Activated CD4-positive, alpha-beta memory T cell treated with anti-CD3 and anti-CD28 coated beads, Interleukin-2, amount 10 ng/mL, durations not matched to agents 7 days and 5 days (primary cell): ENCODE data around the gene ADA. TPM values are rescaled to one million over a fixed set of nuclear protein-coding genes. Genes with fewer than 3 reads are reported as not detected.

ENCODE experiments used
- CTCF ChIA-PET: fragments of 350-600 bp; sonication (Branson Sonifier 250); formaldehyde crosslinking; loops from one replicate; lab custom pipeline; 2021; ENCODE audit warnings: antibody characterized with exemption, inconsistent platforms; lab: Charles Lee
- POLR2A ChIA-PET: fragments of 350-600 bp; sonication (Branson Sonifier 250); formaldehyde crosslinking; loops from one replicate; lab custom pipeline; 2021; ENCODE audit warnings: antibody characterized with exemption; lab: Charles Lee
- DNase-seq: peaks from one replicate; pipeline ENCODE4 v3.0.0-alpha.2; 2020
- H3K27ac Mint-ChIP-seq: one replicate; pipeline ENCODE4 v1.8.0; 2021; ENCODE audit warnings: mild to moderate bottlenecking, mixed read lengths
- H3K27me3 Mint-ChIP-seq: one replicate; pipeline ENCODE4 v1.8.0; 2021; ENCODE audit warnings: mixed read lengths
- H3K36me3 Mint-ChIP-seq: one replicate; pipeline ENCODE4 v1.8.0; 2021; ENCODE audit warnings: low read depth, mixed read lengths
- H3K4me1 Mint-ChIP-seq: one replicate; pipeline ENCODE4 v1.8.0; 2021; ENCODE audit warnings: mixed read lengths
- H3K4me3 Mint-ChIP-seq: one replicate; pipeline ENCODE4 v1.8.0; 2021; ENCODE audit warnings: mild to moderate bottlenecking, mixed read lengths
- H3K9me3 Mint-ChIP-seq: one replicate; pipeline ENCODE4 v1.8.0; 2021; ENCODE audit warnings: mixed read lengths
- total RNA-seq, 2 experiments: library from RNA; stranded (reverse); gene quantifications; one replicate each; pipeline ENCODE4 v1.2.3, GENCODE V29; 2021

The ADA gene
- total RNA-seq, 2 experiments from 2014 or later: 79.0 to 79.7 TPM

GRCh38 chr20:44576297-44576696 is 75.2 kb downstream of the ADA start:
- Mint-ChIP-seq H3K36me3 (no peaks in the 10 kb centered on the region), H3K4me3 (no peak overlapping the region), H3K4me1 (peaks cover 28% of the 10 kb centered on the region), H3K27me3 (peaks cover 1% of the 10 kb centered on the region), H3K27ac (no peak overlapping the region), H3K9me3 (no peaks in the 10 kb centered on the region)
- ChIA-PET POLR2A (interaction anchor here (1.5 kb wide), 1 partner anchor 55 kb away, joined by 6 read pairs; the partner anchor contains the start of gene SERINC3), CTCF (interaction anchor here (0.9 to 1.0 kb wide), 2 partner anchors 19 to 361 kb away, joined by 3 read pairs; no protein-coding TSS in a partner anchor)
- no peak for DNase-seq

GRCh38 chr20:44574372-44574771 is 77.1 kb downstream of the ADA start:
- H3K9me3 Mint-ChIP-seq: no peaks in the 10 kb centered on the region
- POLR2A ChIA-PET: no interaction called here
- no peaks in the 10 kb centered on the region for H3K36me3 Mint-ChIP-seq
- DNase-seq: no peak
- no peak overlapping the region for H3K27ac Mint-ChIP-seq
- peaks cover 1% of the 10 kb centered on the region for H3K27me3 Mint-ChIP-seq
- H3K4me1 Mint-ChIP-seq: peaks cover 23% of the 10 kb centered on the region
- H3K4me3 Mint-ChIP-seq: no peak overlapping the region
- CTCF ChIA-PET: interaction anchor here (0.6 kb wide), 1 partner anchor 29 kb away, joined by 3 read pairs; no protein-coding TSS in a partner anchor

GRCh38 chr20:44573501-44573869 is 78.0 kb downstream of the ADA start:
- peaks cover 23% of the 10 kb centered on the region for H3K4me1 Mint-ChIP-seq
- no peaks in the 10 kb centered on the region for H3K9me3 Mint-ChIP-seq
- H3K36me3 Mint-ChIP-seq: no peaks in the 10 kb centered on the region
- ChIA-PET CTCF (no interaction called here), POLR2A (no interaction called here)
- no peak overlapping the region for H3K4me3 Mint-ChIP-seq
- H3K27ac Mint-ChIP-seq: no peak overlapping the region
- no peak for DNase-seq
- peaks cover 1% of the 10 kb centered on the region for H3K27me3 Mint-ChIP-seq

- Mint-ChIP-seq H3K27ac (no peak overlapping the region), H3K4me1 (peaks cover 22% of the 10 kb centered on the region), H3K4me3 (no peak overlapping the region), H3K27me3 (peaks cover 1% of the 10 kb centered on the region), H3K36me3 (no peaks in the 10 kb centered on the region), H3K9me3 (no peaks in the 10 kb centered on the region)
- POLR2A ChIA-PET: no interaction called here
- CTCF ChIA-PET: no interaction called here
- no peak for DNase-seq
Measured at GRCh38 chr20:44572551-44573500, 78.7 kb downstream of the ADA start.

- Mint-ChIP-seq H3K27me3 (peaks cover 1% of the 10 kb centered on the region), H3K36me3 (no peaks in the 10 kb centered on the region), H3K27ac (no peak overlapping the region), H3K4me1 (peaks cover 13% of the 10 kb centered on the region), H3K4me3 (no peak overlapping the region), H3K9me3 (no peaks in the 10 kb centered on the region)
- ChIA-PET POLR2A (interaction anchor here (0.7 kb wide), 1 partner anchor 12 kb away, joined by 4 read pairs; no protein-coding TSS in a partner anchor), CTCF (no interaction called here)
- no peak for DNase-seq
Measured at GRCh38 chr20:44571362-44571988, 80.0 kb downstream of the ADA start.

GRCh38 chr20:44570367-44570766 is 81.1 kb downstream of the ADA start:
- Mint-ChIP-seq H3K4me3 (no peak overlapping the region), H3K9me3 (no peaks in the 10 kb centered on the region), H3K36me3 (no peaks in the 10 kb centered on the region), H3K4me1 (peaks cover 7% of the 10 kb centered on the region), H3K27me3 (peaks cover 1% of the 10 kb centered on the region), H3K27ac (no peak overlapping the region)
- no peak for DNase-seq
- ChIA-PET CTCF (no interaction called here), POLR2A (no interaction called here)

Other genes starting within 250 kb of the ADA start
- 10 to 100 TPM; 15.5 to 16.6 TPM for gene TTPAL, start 175.8 kb downstream of the ADA start, total RNA-seq
- 10 to 100 TPM; 90.8 to 93.3 TPM for gene SERINC3, start 129.6 kb downstream of the ADA start, total RNA-seq
- 1 to 10 TPM; 1.1 to 1.6 TPM for gene PKIG, start 69.1 kb downstream of the ADA start, total RNA-seq
- not detected for gene CCN5, start 63.7 kb upstream of the ADA start, total RNA-seq
- gene KCNK15, start 94.2 kb upstream of the ADA start, total RNA-seq: not detected
- gene RIMS4, start 158.8 kb upstream of the ADA start, total RNA-seq: not detected
- gene YWHAB, start 234.0 kb upstream of the ADA start, total RNA-seq: 100 to 1,000 TPM; 277 to 279 TPM